SK-N-SH treated with all-trans-retinoic acid at 6 μM for 48 hours (cell line): ENCODE results near the gene KLHL3.

ENCODE experiments used
- ATAC-seq: fragments of 200-7000 bp; cut with Tn5 transposase; 3 replicates; pipeline ENCODE4 v1.9.1; 2020; ENCODE audit warnings: mild to moderate bottlenecking, moderate library complexity
- ARNTL ChIP-seq: fragments of 450-650 bp; formaldehyde crosslinking; IDR thresholded peaks from 2 replicates; pipeline ENCODE4 v1.5.0; 2020; ENCODE audit warnings: low read depth, mild to moderate bottlenecking, moderate library complexity, borderline replicate concordance
- BACH2 ChIP-seq: fragments of 250-450 bp; sonication (Bioruptor Pico); IDR thresholded peaks from 2 replicates; pipeline ENCODE4 v1.9.0; 2021; ENCODE audit warnings: mild to moderate bottlenecking, borderline replicate concordance
- CREB5 ChIP-seq: fragments of 250-450 bp; sonication (Bioruptor Pico); IDR thresholded peaks from 2 replicates; pipeline ENCODE4 v1.5.1; 2020; ENCODE audit warnings: low read depth, mild to moderate bottlenecking, moderate library complexity
- ESRRG ChIP-seq: fragments of 250-450 bp; sonication (Bioruptor Pico); IDR thresholded peaks from 2 replicates; pipeline ENCODE4 v1.6.1; 2021; ENCODE audit warnings: mild to moderate bottlenecking
- GLIS3 ChIP-seq: fragments of 250-450 bp; sonication (Bioruptor Pico); IDR thresholded peaks from 2 replicates; pipeline ENCODE4 v1.5.0; 2020; ENCODE audit warnings: mild to moderate bottlenecking, moderate library complexity
- ISL1 ChIP-seq: fragments of 250-450 bp; sonication (Bioruptor Pico); IDR thresholded peaks from 2 replicates; pipeline ENCODE4 v2.1.2; 2022; ENCODE audit warnings: mild to moderate bottlenecking, moderate library complexity
- OSR1 ChIP-seq: fragments of 250-450 bp; sonication (Bioruptor Pico); IDR thresholded peaks from 2 replicates; pipeline ENCODE4 v1.8.0; 2022; ENCODE audit warnings: moderate library complexity, mild to moderate bottlenecking, inconsistent platforms
- PATZ1 ChIP-seq: fragments of 250-450 bp; sonication (Bioruptor Pico); IDR thresholded peaks from 2 replicates; pipeline ENCODE4 v1.8.0; 2020; ENCODE audit warnings: mild to moderate bottlenecking, moderate library complexity, borderline replicate concordance
- POU6F1 ChIP-seq: fragments of 250-450 bp; sonication (Bioruptor Pico); IDR thresholded peaks from 2 replicates; pipeline ENCODE4 v1.8.0; 2021; ENCODE audit warnings: low read depth, mild to moderate bottlenecking, moderate library complexity, borderline replicate concordance
- PPARA ChIP-seq: fragments of 250-450 bp; sonication (Bioruptor Pico); IDR thresholded peaks from 2 replicates; pipeline ENCODE4 v1.5.0; 2020; ENCODE audit warnings: mild to moderate bottlenecking, borderline replicate concordance
- RARB ChIP-seq: fragments of 250-450 bp; sonication (Bioruptor Pico); IDR thresholded peaks from 2 replicates; pipeline ENCODE4 v1.8.0; 2021; ENCODE audit warnings: mild to moderate bottlenecking, moderate library complexity
- SNAI2 ChIP-seq: fragments of 250-450 bp; sonication (Bioruptor Pico); IDR thresholded peaks from 2 replicates; pipeline ENCODE4 v1.5.0; 2020; ENCODE audit warnings: mild to moderate bottlenecking, moderate library complexity
- TCF4 ChIP-seq: fragments of 250-450 bp; sonication (Bioruptor Pico); IDR thresholded peaks from 2 replicates; pipeline ENCODE4 v1.8.0; 2021; ENCODE audit warnings: mild to moderate bottlenecking, moderate library complexity, borderline replicate concordance
- TOX ChIP-seq: fragments of 250-450 bp; sonication (Bioruptor Pico); IDR thresholded peaks from 2 replicates; pipeline ENCODE4 v1.8.0; 2021; ENCODE audit warnings: mild to moderate bottlenecking, moderate library complexity, borderline replicate concordance
- ZC3H10 ChIP-seq: fragments of 250-450 bp; sonication (Bioruptor Pico); IDR thresholded peaks from 2 replicates; pipeline ENCODE4 v1.5.1; 2021; ENCODE audit warnings: mild to moderate bottlenecking, moderate library complexity
- ZFP3 ChIP-seq: fragments of 250-450 bp; sonication (Bioruptor Pico); IDR thresholded peaks from 2 replicates; pipeline ENCODE4 v1.5.0; 2020; ENCODE audit warnings: mild to moderate bottlenecking, moderate library complexity
- ZFP30 ChIP-seq: fragments of 450-650 bp; formaldehyde crosslinking; IDR thresholded peaks from 2 replicates; pipeline ENCODE4 v1.5.0; 2022; ENCODE audit warnings: mild to moderate bottlenecking, moderate library complexity
- ZNF565 ChIP-seq: fragments of 450-650 bp; formaldehyde crosslinking; conservative IDR thresholded peaks from 2 replicates; pipeline ENCODE4 v1.5.0; 2020; ENCODE audit warnings: low read depth, mild to moderate bottlenecking, moderate library complexity
- ZNF70 ChIP-seq: fragments of 450-650 bp; formaldehyde crosslinking; IDR thresholded peaks from 2 replicates; pipeline ENCODE4 v1.5.0; 2020; ENCODE audit warnings: mild to moderate bottlenecking, moderate library complexity
- ZNF8 ChIP-seq: fragments of 450-650 bp; formaldehyde crosslinking; IDR thresholded peaks from 2 replicates; pipeline ENCODE4 v1.5.0; 2020; ENCODE audit warnings: mild to moderate bottlenecking, moderate library complexity
- TF ChIP-seq, protein P1 (sequence below): fragments of 250-450 bp; sonication (Bioruptor Pico); IDR thresholded peaks from 2 replicates; pipeline ENCODE4 v1.5.0; 2020; ENCODE audit warnings: mild to moderate bottlenecking, moderate library complexity
- TF ChIP-seq, protein P2 (sequence below): fragments of 250-450 bp; sonication (Bioruptor Pico); IDR thresholded peaks from 2 replicates; pipeline ENCODE4 v1.5.1; 2021; ENCODE audit warnings: mild to moderate bottlenecking, moderate library complexity

Gene KLHL3

GRCh38 chr5:137629646-137630045 lies 106.2 kb downstream of the KLHL3 start (continued):
- TF ChIP-seq TOX = no peak
- no peak for TF ChIP-seq ISL1 (CRISPR knock-in tag)
- TF ChIP-seq GLIS3 (CRISPR knock-in tag) = no peak
- no peak for TF ChIP-seq ZC3H10 (CRISPR knock-in tag)
- no peak for TF ChIP-seq OSR1
- no peak for TF ChIP-seq ZNF8 (CRISPR knock-in tag)

DNA sequence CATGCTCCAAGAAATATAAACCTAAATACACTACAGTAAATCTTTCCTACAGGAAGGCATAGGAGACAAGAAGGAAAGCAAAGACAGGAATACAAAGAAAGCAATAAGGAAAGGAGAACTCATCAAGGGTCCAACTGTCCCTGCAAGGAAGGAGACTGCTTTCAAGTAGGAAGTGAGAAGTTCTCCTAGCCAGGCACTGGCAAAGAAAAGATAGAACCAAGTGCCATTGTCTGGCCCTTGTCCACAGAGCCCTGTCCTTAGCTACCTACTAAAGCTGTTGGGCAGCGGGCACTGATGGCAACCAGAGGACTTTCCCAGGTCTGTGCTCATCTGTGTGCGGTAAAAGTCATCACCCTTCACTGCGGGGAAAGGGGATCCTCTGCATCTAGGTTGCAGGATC lies 108.2 kb downstream of the KLHL3 start:
- no peak for ATAC-seq
- no peak for TF ChIP-seq TCF4
- TF ChIP-seq PPARA (CRISPR knock-in tag) = no peak
- TF ChIP-seq GLIS3 (CRISPR knock-in tag) = no peak
- no peak for TF ChIP-seq CREB5 (CRISPR knock-in tag)
- no peak for TF ChIP-seq OSR1
- no peak for TF ChIP-seq ARNTL (CRISPR knock-in tag)
- no peak for TF ChIP-seq ZC3H10 (CRISPR knock-in tag)
- TF ChIP-seq ISL1 (CRISPR knock-in tag) = no peak
- no peak for TF ChIP-seq PATZ1 (CRISPR knock-in tag)
- TF ChIP-seq, protein P1, sequence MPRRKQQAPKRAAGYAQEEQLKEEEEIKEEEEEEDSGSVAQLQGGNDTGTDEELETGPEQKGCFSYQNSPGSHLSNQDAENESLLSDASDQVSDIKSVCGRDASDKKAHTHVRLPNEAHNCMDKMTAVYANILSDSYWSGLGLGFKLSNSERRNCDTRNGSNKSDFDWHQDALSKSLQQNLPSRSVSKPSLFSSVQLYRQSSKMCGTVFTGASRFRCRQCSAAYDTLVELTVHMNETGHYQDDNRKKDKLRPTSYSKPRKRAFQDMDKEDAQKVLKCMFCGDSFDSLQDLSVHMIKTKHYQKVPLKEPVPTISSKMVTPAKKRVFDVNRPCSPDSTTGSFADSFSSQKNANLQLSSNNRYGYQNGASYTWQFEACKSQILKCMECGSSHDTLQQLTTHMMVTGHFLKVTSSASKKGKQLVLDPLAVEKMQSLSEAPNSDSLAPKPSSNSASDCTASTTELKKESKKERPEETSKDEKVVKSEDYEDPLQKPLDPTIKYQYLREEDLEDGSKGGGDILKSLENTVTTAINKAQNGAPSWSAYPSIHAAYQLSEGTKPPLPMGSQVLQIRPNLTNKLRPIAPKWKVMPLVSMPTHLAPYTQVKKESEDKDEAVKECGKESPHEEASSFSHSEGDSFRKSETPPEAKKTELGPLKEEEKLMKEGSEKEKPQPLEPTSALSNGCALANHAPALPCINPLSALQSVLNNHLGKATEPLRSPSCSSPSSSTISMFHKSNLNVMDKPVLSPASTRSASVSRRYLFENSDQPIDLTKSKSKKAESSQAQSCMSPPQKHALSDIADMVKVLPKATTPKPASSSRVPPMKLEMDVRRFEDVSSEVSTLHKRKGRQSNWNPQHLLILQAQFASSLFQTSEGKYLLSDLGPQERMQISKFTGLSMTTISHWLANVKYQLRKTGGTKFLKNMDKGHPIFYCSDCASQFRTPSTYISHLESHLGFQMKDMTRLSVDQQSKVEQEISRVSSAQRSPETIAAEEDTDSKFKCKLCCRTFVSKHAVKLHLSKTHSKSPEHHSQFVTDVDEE (CRISPR knock-in tag) = no peak
- TF ChIP-seq ESRRG (CRISPR knock-in tag) = no peak
- TF ChIP-seq SNAI2 = no peak
- TF ChIP-seq TOX = no peak
- no peak for TF ChIP-seq ZFP30 (CRISPR knock-in tag)

DNA sequence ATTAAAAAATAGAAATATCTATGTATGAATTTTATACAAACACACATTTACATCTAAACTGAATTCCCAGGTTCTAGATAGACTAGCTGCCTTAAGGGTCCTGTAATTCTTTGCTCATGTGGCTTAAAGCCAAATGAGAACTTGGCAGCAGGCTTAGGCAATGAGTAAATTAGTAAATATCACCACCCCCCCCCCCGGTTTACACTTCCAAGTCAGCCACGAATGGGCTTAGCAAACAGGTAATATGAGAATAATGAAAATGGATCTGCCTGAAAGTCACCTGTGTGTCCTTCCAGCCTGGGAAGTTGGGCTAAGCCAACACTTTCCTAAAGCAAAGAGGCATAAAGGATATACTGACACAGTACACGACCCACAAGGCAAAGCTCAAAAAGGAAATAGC lies 108.6 kb downstream of the KLHL3 start:
- ATAC-seq = no peak

More for the DNA sequence above, 108.6 kb downstream of the KLHL3 start:
- TF ChIP-seq ZFP3 (no peak), CREB5 (CRISPR knock-in tag) (no peak), ISL1 (CRISPR knock-in tag) (no peak), ZNF70 (CRISPR knock-in tag) (no peak), ESRRG (CRISPR knock-in tag) (no peak), ZFP30 (CRISPR knock-in tag) (no peak), TOX (no peak), RARB (CRISPR knock-in tag) (no peak), TCF4 (no peak), ZNF8 (CRISPR knock-in tag) (no peak), ARNTL (CRISPR knock-in tag) (no peak), BACH2 (CRISPR knock-in tag) (no peak), PPARA (CRISPR knock-in tag) (no peak), POU6F1 (CRISPR knock-in tag) (no peak), OSR1 (no peak), ZNF565 (CRISPR knock-in tag) (no peak), SNAI2 (no peak)
- TF ChIP-seq, protein P2, sequence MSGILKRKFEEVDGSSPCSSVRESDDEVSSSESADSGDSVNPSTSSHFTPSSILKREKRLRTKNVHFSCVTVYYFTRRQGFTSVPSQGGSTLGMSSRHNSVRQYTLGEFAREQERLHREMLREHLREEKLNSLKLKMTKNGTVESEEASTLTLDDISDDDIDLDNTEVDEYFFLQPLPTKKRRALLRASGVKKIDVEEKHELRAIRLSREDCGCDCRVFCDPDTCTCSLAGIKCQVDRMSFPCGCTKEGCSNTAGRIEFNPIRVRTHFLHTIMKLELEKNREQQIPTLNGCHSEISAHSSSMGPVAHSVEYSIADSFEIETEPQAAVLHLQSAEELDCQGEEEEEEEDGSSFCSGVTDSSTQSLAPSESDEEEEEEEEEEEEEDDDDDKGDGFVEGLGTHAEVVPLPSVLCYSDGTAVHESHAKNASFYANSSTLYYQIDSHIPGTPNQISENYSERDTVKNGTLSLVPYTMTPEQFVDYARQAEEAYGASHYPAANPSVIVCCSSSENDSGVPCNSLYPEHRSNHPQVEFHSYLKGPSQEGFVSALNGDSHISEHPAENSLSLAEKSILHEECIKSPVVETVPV (CRISPR knock-in tag) = no peak
- TF ChIP-seq, protein P1 (CRISPR knock-in tag) = no peak
